GM18498 (cell line): Measurements from ENCODE around the gene ATP8A1.

Experiments
- ATAC-seq: cut with Tn5 transposase; IDR thresholded peaks from one replicate; pipeline ENCODE4 v1.9.1; 2021; ENCODE audit warnings: mild to moderate bottlenecking, moderate library complexity; ENCODE audit not compliant: unreplicated experiment

The ATP8A1 gene

GRCh38 chr4:42574870-42575430 is 82.0 kb downstream of the ATP8A1 start:
- no peak for ATAC-seq

- ATAC-seq, result no peak
These were observed 83.7 kb downstream of the ATP8A1 start for GRCh38 chr4:42573249-42573648.

- no peak for ATAC-seq
These were observed 86.7 kb downstream of the ATP8A1 start for GRCh38 chr4:42570221-42570620.

GRCh38 chr4:42568610-42569207 is 88.2 kb downstream of the ATP8A1 start:
- peak; percentile 94 for ATAC-seq

- ATAC-seq, result no peak
These were observed 90.1 kb downstream of the ATP8A1 start for GRCh38 chr4:42566835-42567234.

GRCh38 chr4:42562016-42562415 is 94.9 kb downstream of the ATP8A1 start:
- ATAC-seq, result no peak

- no peak for ATAC-seq
These were observed 95.9 kb downstream of the ATP8A1 start for GRCh38 chr4:42561031-42561430.

- ATAC-seq, result no peak
These were observed 96.4 kb downstream of the ATP8A1 start for GRCh38 chr4:42560467-42560861.

GRCh38 chr4:42558156-42558555 is 98.7 kb downstream of the ATP8A1 start:
- ATAC-seq, result no peak

- ATAC-seq, result no peak
These were observed 101.1 kb downstream of the ATP8A1 start for GRCh38 chr4:42555828-42556227.

GRCh38 chr4:42554072-42554471 is 102.8 kb downstream of the ATP8A1 start:
- no peak for ATAC-seq

GRCh38 chr4:42549896-42550295 is 107.0 kb downstream of the ATP8A1 start:
- ATAC-seq, result no peak

GRCh38 chr4:42547805-42548204 is 109.1 kb downstream of the ATP8A1 start:
- ATAC-seq, result no peak

- no peak for ATAC-seq
These were observed 113.1 kb downstream of the ATP8A1 start for GRCh38 chr4:42543762-42544161.

- no peak for ATAC-seq
These were observed 113.8 kb downstream of the ATP8A1 start for GRCh38 chr4:42543126-42543525.

- no peak for ATAC-seq
These were observed 115.3 kb downstream of the ATP8A1 start for GRCh38 chr4:42541647-42542046.

GRCh38 chr4:42533042-42533441 is 123.9 kb downstream of the ATP8A1 start:
- no peak for ATAC-seq

GRCh38 chr4:42531341-42532030 is 125.4 kb downstream of the ATP8A1 start:
- no peak for ATAC-seq

- ATAC-seq, result no peak
These were observed 133.7 kb downstream of the ATP8A1 start for GRCh38 chr4:42523066-42523718.

- ATAC-seq, result peak; percentile 49
These were observed 137.0 kb downstream of the ATP8A1 start for GRCh38 chr4:42519803-42520417.

GRCh38 chr4:42515156-42515884 is 141.6 kb downstream of the ATP8A1 start:
- peak; percentile 50 for ATAC-seq
